HepG2 (cell line): ENCODE results near the gene BEST2. TPM values are rescaled to one million over a fixed set of nuclear protein-coding genes. Genes with fewer than 3 reads are reported as not detected.
A peak's percentile ranks its signal among the peaks of the same experiment; 100 is the strongest.

Experiments used
- AKAP8 ChIP-seq: sonication (generic); formaldehyde crosslinking; IDR thresholded peaks from 2 replicates; pipeline ENCODE4 v1.5.1; 2020; ENCODE audit warnings: mild to moderate bottlenecking, missing genetic modification reagents
- ARID5B ChIP-seq: IDR thresholded peaks from 2 replicates; pipeline ENCODE4 v1.4.0; 2020; ENCODE audit warnings: mild to moderate bottlenecking, missing genetic modification reagents
- CBX5 ChIP-seq: sonication (generic); formaldehyde crosslinking; IDR thresholded peaks from 2 replicates; pipeline ENCODE4 v1.4.0; 2020; ENCODE audit warnings: missing genetic modification reagents, borderline replicate concordance
- DR1 ChIP-seq: sonication (generic); formaldehyde crosslinking; IDR thresholded peaks from 2 replicates; pipeline ENCODE4 v1.8.0; 2021; ENCODE audit warnings: mild to moderate bottlenecking, missing genetic modification reagents, inconsistent platforms
- EP300 ChIP-seq, 3 experiments: sonication (generic) in 1 of 3; formaldehyde crosslinking in 1 of 3; IDR thresholded peaks; 2 replicates each; pipeline versions ENCODE4 v1.5.1 to v1.6.1; 2011 to 2020; ENCODE audit warnings: low read depth in 2 of 3, low read length in 2 of 3, borderline replicate concordance in 1 of 3, improper control_type of control experiment in 1 of 3, mild to moderate bottlenecking in 1 of 3, missing genetic modification reagents in 1 of 3, moderate library complexity in 1 of 3
- GABPB1 ChIP-seq: IDR thresholded peaks from 2 replicates; pipeline ENCODE4 v1.6.1; 2016; ENCODE audit warnings: mild to moderate bottlenecking, missing genetic modification reagents, moderate library complexity, missing compliant biosample characterization
- GPBP1L1 ChIP-seq: sonication (generic); formaldehyde crosslinking; IDR thresholded peaks from 2 replicates; pipeline ENCODE4 v1.5.0; 2020; ENCODE audit warnings: mild to moderate bottlenecking, missing genetic modification reagents
- HOXA5 ChIP-seq: sonication (generic); formaldehyde crosslinking; IDR thresholded peaks from 2 replicates; pipeline ENCODE4 v1.4.0; 2020; ENCODE audit warnings: missing genetic modification reagents
- PLSCR1 ChIP-seq: sonication (generic); formaldehyde crosslinking; IDR thresholded peaks from 2 replicates; pipeline ENCODE4 v1.5.0; 2020; ENCODE audit warnings: missing genetic modification reagents, mild to moderate bottlenecking, borderline replicate concordance
- PRMT3 ChIP-seq: sonication (generic); formaldehyde crosslinking; IDR thresholded peaks from 2 replicates; pipeline ENCODE4 v1.8.1; 2022; ENCODE audit warnings: low read depth, mild to moderate bottlenecking, moderate library complexity, missing genetic modification reagents, borderline replicate concordance
- THYN1 ChIP-seq: sonication (generic); formaldehyde crosslinking; IDR thresholded peaks from 2 replicates; pipeline ENCODE4 v1.8.1; 2023; ENCODE audit warnings: low read depth, mild to moderate bottlenecking, moderate library complexity, missing genetic modification reagents, borderline replicate concordance
- ZBTB39 ChIP-seq: sonication (generic); formaldehyde crosslinking; IDR thresholded peaks from 2 replicates; pipeline ENCODE4 v1.5.0; 2020; ENCODE audit warnings: missing genetic modification reagents
- ZBTB49 ChIP-seq: sonication (generic); formaldehyde crosslinking; IDR thresholded peaks from 2 replicates; pipeline ENCODE4 v1.4.0; 2020; ENCODE audit warnings: missing genetic modification reagents, borderline replicate concordance
- ZKSCAN8 ChIP-seq: IDR thresholded peaks from 2 replicates; pipeline ENCODE4 v1.6.1; 2016; ENCODE audit warnings: borderline replicate concordance, missing genetic modification reagents, missing compliant biosample characterization
- ZNF253 ChIP-seq: sonication (generic); formaldehyde crosslinking; IDR thresholded peaks from 2 replicates; pipeline ENCODE4 v1.8.0; 2022; ENCODE audit warnings: mild to moderate bottlenecking, missing genetic modification reagents, borderline replicate concordance
- ZNF430 ChIP-seq: sonication (generic); formaldehyde crosslinking; IDR thresholded peaks from 2 replicates; pipeline ENCODE4 v1.9.0; 2021; ENCODE audit warnings: mild to moderate bottlenecking, missing genetic modification reagents
- ZNF496 ChIP-seq: sonication (generic); formaldehyde crosslinking; IDR thresholded peaks from 2 replicates; pipeline ENCODE4 v1.8.1; 2023; ENCODE audit warnings: mild to moderate bottlenecking, moderate library complexity, missing genetic modification reagents; ENCODE audit not compliant: insufficient replicate concordance
- polyA plus RNA-seq, 8 experiments: library from polyadenylated mRNA; depleted of rRNA in 3 of 8; stranded (reverse) in 7 of 8; unstranded in 1 of 8; fragments of >200 nt; fragmentation: Illumina TruSeq in 4 of 8; extraction: Trizol in 4 of 8; gene quantifications; 2 replicates each; pipeline versions ENCODE4 v1.2.1 to v1.2.3, GENCODE V29; 2011 to 2016; ENCODE audit warnings: low read depth in 4 of 8, missing spikeins in 1 of 8, mixed read lengths in 1 of 8; ENCODE audit not compliant: insufficient read depth in 1 of 8
- total RNA-seq, 5 experiments: library from RNA; depleted of rRNA; stranded (reverse); fragments of >200 nt; fragmentation: Illumina TruSeq; extraction: Trizol; gene quantifications; 2 replicates each; pipeline ENCODE4 v1.2.3, GENCODE V29; 2016; ENCODE audit warnings: low read depth in 1 of 5

Gene BEST2
- total and polyA plus RNA-seq, 2 of the 13 experiments (the other 11 are each of a cell fraction or from before 2014, with no cell fraction given): not detected

GRCh38 chr19:12723641-12724426 is 27.8 kb upstream of the BEST2 start, which contains the start of gene TNPO2 (continued):
- TF ChIP-seq ZBTB39 (CRISPR knock-in tag): no peak
- TF ChIP-seq ZNF496: no peak
- no peak for TF ChIP-seq HOXA5 (CRISPR knock-in tag)
- no peak for TF ChIP-seq EP300 (IDR thresholded peaks at IDR 0.05; ENCODE audit: low read depth in 2 of 2, low read length in 2 of 2)
- no peak; the same call in 1 of the 2 replicates for TF ChIP-seq EP300 (CRISPR knock-in tag; IDR thresholded peaks at IDR 0.05; ENCODE audit: borderline replicate concordance)
- no peak for TF ChIP-seq PRMT3 (CRISPR knock-in tag)
- no peak for TF ChIP-seq ZBTB49 (CRISPR knock-in tag)
- no peak for TF ChIP-seq DR1 (CRISPR knock-in tag)
- no peak for TF ChIP-seq PLSCR1 (CRISPR knock-in tag)
- peak; percentile 76 for TF ChIP-seq GABPB1
- no peak for TF ChIP-seq AKAP8 (CRISPR knock-in tag)
- no peak for TF ChIP-seq GPBP1L1 (CRISPR knock-in tag)
- TF ChIP-seq ZKSCAN8 (CRISPR knock-in tag): no peak
- TF ChIP-seq THYN1 (CRISPR knock-in tag): no peak
- no peak for TF ChIP-seq ARID5B (CRISPR knock-in tag)
- no peak for TF ChIP-seq ZNF253 (CRISPR knock-in tag)
- TF ChIP-seq CBX5: no peak
- peak; percentile 62; the same call in 1 of the 2 replicates for TF ChIP-seq ZNF430 (CRISPR knock-in tag)
